ENCODE data around the gene LARP4B. TPM values are rescaled to one million over a fixed set of nuclear protein-coding genes. Genes with fewer than 3 reads are reported as not detected.
"Not testable (repeated sequence)": the region's sequence is repeated elsewhere in the genome, so short reads cannot be mapped to it uniquely, and the experiment has no call there.

Gene LARP4B
- total RNA-seq, 1 donor from 2014 or later = 137 TPM

DNA sequence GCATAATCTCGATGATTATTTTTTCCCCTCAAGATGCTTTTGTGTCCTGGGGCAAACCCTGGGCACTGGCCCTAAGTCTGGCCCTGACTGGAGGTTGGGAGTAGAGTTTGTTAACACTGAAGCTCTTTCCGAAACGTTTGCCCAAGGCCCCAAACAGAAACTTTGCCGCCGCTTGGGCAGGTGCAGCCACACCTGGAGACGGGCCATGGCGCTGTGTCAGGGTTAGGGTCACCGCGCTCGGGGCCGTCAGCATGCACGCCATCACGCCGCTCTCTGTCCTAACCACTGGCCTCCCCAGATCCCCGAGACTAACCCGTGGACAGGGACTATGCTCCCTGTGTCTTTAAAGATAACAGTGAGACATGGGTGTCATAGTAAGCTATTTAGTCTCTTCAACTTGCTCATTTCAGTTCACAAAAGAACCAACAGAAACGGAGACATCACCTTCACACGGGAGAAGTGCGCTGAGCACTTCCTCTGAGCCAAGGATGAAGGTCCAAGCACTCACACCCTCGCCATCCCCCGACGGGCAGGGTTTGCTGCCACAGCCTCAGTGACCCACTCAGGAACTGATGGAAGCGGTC is 156.8 kb downstream of the LARP4B start:
- DNase-seq (ENCODE audit: low spot score) = no peak
- Mint-ChIP-seq H3K9me3 (no peaks in the 10 kb centered on the region), H3K27ac (no peak overlapping the region), H3K4me1 (ENCODE audit: low read depth) (no peaks in the 10 kb centered on the region), H3K4me3 (ENCODE audit: low read depth) (no peak overlapping the region), H3K36me3 (ENCODE audit: low read depth) (no peaks in the 10 kb centered on the region), H3K27me3 (ENCODE audit: low read depth) (no peaks in the 10 kb centered on the region)
- intact Hi-C loops (cut with micrococcal nuclease) = no loop called here

DNA sequence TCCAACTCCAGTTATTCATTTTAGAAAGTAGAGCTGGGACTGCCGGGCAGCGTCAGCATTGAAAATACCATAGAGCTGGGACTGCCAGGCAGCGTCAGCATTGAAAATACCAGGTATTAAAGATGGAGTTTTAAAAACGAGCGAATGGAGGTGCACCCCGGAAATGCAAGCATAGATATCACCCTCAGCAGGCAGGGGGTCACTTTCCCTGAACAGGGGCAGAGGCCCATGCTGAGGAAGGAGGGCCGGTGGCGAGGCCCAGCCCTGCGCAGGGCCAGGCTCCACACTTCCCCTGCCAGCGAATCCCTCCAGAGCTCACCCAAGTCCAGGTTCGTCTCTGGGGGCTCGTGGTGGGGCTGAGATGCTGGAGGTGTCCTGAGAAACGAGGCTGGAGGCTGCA is 157.3 kb downstream of the LARP4B start:
- H3K9me3 Mint-ChIP-seq = no peaks in the 10 kb centered on the region
- no peaks in the 10 kb centered on the region for H3K4me1 Mint-ChIP-seq (ENCODE audit: low read depth)
- no peaks in the 10 kb centered on the region for H3K36me3 Mint-ChIP-seq (ENCODE audit: low read depth)
- DNase-seq (ENCODE audit: low spot score) = no peak
- no peak overlapping the region for H3K4me3 Mint-ChIP-seq (ENCODE audit: low read depth)
- H3K27me3 Mint-ChIP-seq (ENCODE audit: low read depth) = no peaks in the 10 kb centered on the region
- no peak overlapping the region for H3K27ac Mint-ChIP-seq
- intact Hi-C loops (cut with micrococcal nuclease) = no loop called here

DNA sequence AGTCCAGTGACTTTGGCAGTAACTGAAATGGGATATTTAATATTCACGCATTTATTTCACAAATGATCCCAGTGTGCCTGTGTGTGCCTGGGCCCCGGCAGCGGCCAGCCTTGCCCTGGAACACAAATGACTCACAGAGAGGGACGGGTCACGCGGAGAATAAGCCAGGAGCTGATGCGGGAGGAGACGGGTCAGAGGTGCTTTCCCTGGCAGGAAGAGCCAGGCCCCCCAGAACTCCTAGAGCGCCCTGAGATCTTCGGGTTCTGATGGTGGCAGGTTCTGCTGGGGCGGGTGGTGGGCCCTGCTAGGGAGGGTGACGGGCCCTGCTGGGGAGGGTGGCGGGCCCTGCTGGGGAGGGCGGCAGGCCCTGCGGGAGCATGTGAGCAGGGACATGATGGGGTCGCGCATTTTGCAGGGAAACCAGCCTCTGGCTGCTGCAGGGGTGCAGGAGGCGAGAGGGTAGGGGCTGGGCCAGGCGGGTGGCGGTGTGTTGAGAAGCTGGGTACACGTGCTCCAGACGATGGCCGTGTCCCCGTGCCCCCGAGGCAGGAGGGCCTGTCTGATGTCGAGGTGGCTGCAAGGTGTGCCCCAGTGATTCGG is 157.8 kb downstream of the LARP4B start:
- H3K4me1 Mint-ChIP-seq (ENCODE audit: low read depth) = no peaks in the 10 kb centered on the region
- H3K36me3 Mint-ChIP-seq (ENCODE audit: low read depth) = no peaks in the 10 kb centered on the region
- no peaks in the 10 kb centered on the region for H3K27me3 Mint-ChIP-seq (ENCODE audit: low read depth)
- no peak overlapping the region for H3K4me3 Mint-ChIP-seq (ENCODE audit: low read depth)
- no peaks in the 10 kb centered on the region for H3K9me3 Mint-ChIP-seq
- no peak for DNase-seq (ENCODE audit: low spot score)
- no peak overlapping the region for H3K27ac Mint-ChIP-seq
- intact Hi-C loops (cut with micrococcal nuclease) = no loop called here

DNA sequence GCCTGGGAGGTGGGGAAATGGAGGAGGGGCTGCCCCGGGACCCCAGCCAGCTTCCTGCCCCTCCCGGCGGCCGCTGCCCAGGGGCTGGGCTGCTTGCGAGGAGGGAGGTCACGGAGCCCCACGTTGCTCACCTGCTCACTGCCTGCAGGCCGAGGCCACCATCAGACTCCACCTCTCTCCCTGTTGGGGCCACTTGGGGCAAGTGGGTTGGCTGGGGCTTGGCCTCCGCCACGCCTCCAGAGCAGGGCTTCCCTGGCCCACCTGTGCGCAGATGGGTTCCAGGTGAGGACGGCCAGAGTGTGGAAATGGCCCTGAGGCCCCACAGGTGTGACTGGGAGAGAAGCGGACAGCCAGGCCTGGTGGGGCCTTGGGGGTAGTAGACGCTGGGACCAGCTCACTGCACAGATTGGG is 159.3 kb downstream of the LARP4B start:
- no peaks in the 10 kb centered on the region for H3K9me3 Mint-ChIP-seq
- H3K27me3 Mint-ChIP-seq (ENCODE audit: low read depth) = no peaks in the 10 kb centered on the region
- H3K4me1 Mint-ChIP-seq (ENCODE audit: low read depth) = no peaks in the 10 kb centered on the region
- H3K4me3 Mint-ChIP-seq (ENCODE audit: low read depth) = no peak overlapping the region
- H3K36me3 Mint-ChIP-seq (ENCODE audit: low read depth) = no peaks in the 10 kb centered on the region
- intact Hi-C loops (cut with micrococcal nuclease) = no loop called here
- DNase-seq (ENCODE audit: low spot score) = no peak
- no peak overlapping the region for H3K27ac Mint-ChIP-seq

DNA sequence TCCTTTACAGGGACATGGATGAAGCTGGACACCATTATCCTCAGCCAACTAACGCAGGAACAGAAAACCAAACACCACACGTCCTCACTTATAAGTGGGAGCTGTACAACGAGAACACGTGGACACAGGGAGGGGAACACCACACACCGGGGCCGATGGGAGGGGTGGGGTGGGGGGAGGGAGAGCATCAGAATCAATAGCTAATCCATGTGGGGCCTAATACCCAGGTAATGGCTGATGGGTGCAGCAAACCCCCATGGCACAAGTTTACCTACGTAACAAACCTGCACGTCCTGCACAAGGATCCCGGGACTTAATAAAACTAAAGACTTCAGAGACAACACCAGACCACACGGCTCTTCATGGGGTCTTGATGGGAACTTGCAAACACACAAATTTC is 159.9 kb downstream of the LARP4B start:
- H3K4me1 Mint-ChIP-seq (ENCODE audit: low read depth) = no peaks in the 10 kb centered on the region
- no peak overlapping the region for H3K27ac Mint-ChIP-seq
- intact Hi-C loops (cut with micrococcal nuclease) = no loop called here
- H3K36me3 Mint-ChIP-seq (ENCODE audit: low read depth) = no peaks in the 10 kb centered on the region
- no peak overlapping the region for H3K4me3 Mint-ChIP-seq (ENCODE audit: low read depth)
- no peaks in the 10 kb centered on the region for H3K27me3 Mint-ChIP-seq (ENCODE audit: low read depth)
- no peaks in the 10 kb centered on the region for H3K9me3 Mint-ChIP-seq
- DNase-seq (ENCODE audit: low spot score) = no peak

DNA sequence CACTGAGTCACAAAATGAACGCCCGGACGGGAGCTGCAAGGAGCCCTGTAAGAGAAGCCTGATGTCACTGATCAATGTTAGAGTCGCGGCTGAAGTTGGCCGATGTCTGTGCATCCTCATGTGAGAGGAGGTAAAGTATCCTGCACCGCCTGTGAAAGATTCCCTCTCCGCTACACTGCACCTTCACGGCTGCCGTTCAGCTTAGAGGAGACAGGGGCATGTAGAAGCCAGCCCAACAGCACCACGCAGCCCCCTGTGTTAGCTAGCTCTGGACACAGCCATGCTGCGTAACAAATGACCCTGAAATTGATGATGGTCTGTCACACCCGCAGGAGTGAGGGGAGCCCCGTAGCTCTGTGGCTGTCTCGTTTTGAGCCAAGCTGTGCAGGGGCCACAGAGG is 160.5 kb downstream of the LARP4B start:
- DNase-seq (ENCODE audit: low spot score) = no peak
- intact Hi-C loops (cut with micrococcal nuclease) = no loop called here
- Mint-ChIP-seq H3K27me3 (ENCODE audit: low read depth) (no peaks in the 10 kb centered on the region), H3K4me1 (ENCODE audit: low read depth) (no peaks in the 10 kb centered on the region), H3K36me3 (ENCODE audit: low read depth) (no peaks in the 10 kb centered on the region), H3K9me3 (no peaks in the 10 kb centered on the region), H3K27ac (no peak overlapping the region), H3K4me3 (ENCODE audit: low read depth) (no peak overlapping the region)

DNA sequence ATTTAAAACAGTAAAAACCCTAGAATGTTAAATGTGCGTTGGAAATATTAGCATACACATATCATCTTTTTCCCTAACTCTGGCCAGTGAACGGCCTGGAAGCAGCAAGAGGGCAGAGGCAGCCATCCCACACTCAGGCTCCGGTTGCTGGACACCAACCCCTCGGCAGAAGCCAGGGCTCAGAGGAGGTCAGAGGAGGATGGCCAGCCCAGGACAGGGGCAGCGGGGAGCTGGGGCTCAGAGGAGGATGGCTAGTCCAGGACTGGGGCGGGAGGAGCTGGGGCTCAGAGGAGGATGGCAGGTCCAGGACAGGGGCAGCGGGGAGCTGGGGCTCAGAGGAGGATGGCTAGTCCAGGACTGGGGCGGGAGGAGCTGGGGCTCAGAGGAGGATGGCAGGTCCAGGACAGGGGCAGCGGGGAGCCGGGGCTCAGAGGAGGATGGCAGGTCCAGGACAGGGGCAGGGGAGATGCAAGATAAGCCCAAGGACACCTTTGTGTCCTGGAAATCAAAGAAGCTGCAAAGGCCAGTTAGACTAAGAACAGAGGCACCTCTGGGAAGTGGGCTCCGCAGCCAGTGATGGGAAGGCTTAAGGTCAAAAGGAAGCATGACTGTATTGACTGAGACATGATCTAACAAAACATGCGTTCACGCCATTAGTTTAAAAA is 161.3 kb downstream of the LARP4B start:
- DNase-seq (ENCODE audit: low spot score); H3K36me3 Mint-ChIP-seq (ENCODE audit: low read depth); H3K4me1 Mint-ChIP-seq (ENCODE audit: low read depth); intact Hi-C loops (cut with micrococcal nuclease); H3K27me3 Mint-ChIP-seq (ENCODE audit: low read depth); H3K9me3 Mint-ChIP-seq; H3K27ac Mint-ChIP-seq; H3K4me3 Mint-ChIP-seq (ENCODE audit: low read depth): not testable (repeated sequence)

DNA sequence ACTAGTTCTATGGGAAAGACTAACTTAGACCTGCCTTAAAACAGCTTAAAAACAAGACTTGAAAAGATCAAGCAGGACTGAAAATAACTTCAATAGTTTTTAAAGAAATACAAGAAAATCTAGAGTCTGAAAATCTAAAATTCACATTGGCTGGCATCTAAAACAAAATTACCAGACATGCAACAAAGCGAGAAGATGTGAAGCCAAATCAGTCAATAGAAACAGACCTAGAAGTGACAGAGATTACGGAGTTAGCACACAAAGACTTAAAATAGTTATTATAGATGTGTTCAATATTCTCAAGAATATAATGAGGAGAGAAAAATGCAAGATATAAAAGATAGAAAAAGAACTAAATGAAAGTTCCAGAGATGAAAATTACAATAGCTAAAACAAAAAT is 163.7 kb downstream of the LARP4B start:
- Mint-ChIP-seq H3K36me3 (ENCODE audit: low read depth) (no peaks in the 10 kb centered on the region), H3K4me3 (ENCODE audit: low read depth) (no peak overlapping the region), H3K9me3 (peaks cover 7% of the 10 kb centered on the region), H3K4me1 (ENCODE audit: low read depth) (no peaks in the 10 kb centered on the region), H3K27ac (no peak overlapping the region), H3K27me3 (ENCODE audit: low read depth) (peaks cover 6% of the 10 kb centered on the region)
- intact Hi-C loops (cut with micrococcal nuclease) = no loop called here
- no peak for DNase-seq (ENCODE audit: low spot score)

DNA sequence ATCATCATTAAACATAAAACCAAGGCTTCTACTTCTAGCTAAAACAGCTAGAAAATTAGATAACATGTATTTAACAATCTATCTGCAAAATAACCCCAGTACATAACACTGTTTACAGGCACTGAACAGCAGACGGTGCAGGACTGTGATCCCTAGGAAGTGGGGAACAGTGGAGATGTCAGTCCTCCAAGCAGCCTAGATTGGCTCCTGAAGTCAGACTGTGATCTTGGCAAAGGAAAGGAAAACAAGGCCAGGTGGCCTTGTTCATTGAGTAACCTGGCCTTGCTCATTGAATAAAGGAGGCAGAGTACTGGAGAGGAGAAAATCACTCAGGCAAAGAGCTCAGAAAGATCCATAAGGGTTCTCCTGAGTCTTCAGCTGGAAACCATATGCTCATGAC is 164.3 kb downstream of the LARP4B start:
- Mint-ChIP-seq H3K36me3 (ENCODE audit: low read depth) (no peaks in the 10 kb centered on the region), H3K4me1 (ENCODE audit: low read depth) (no peaks in the 10 kb centered on the region), H3K27me3 (ENCODE audit: low read depth) (peaks cover 11% of the 10 kb centered on the region), H3K9me3 (peaks cover 13% of the 10 kb centered on the region), H3K27ac (no peak overlapping the region), H3K4me3 (ENCODE audit: low read depth) (no peak overlapping the region)
- DNase-seq (ENCODE audit: low spot score) = no peak
- intact Hi-C loops (cut with micrococcal nuclease) = no loop called here

DNA sequence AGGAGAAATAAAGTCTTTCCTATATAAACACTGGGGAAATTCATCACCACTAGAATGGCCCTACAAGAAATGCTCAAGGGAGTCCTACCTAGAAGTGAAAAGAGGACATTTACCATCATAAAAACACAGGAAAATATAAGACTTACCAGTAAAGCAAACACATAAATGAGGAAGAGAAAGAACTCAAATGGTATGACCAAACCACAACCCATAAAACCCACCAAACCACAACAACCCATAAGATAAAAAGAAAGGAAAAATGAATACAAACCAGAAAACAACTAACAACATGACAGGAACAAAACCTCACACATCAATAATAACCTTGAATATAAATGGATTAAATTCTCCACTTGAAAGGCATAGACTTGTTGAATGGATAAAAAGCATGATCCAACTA is 170.1 kb downstream of the LARP4B start:
- peaks cover 37% of the 10 kb centered on the region for H3K9me3 Mint-ChIP-seq
- H3K4me1 Mint-ChIP-seq (ENCODE audit: low read depth) = no peaks in the 10 kb centered on the region
- H3K27me3 Mint-ChIP-seq (ENCODE audit: low read depth) = peaks cover 11% of the 10 kb centered on the region
- intact Hi-C loops (cut with micrococcal nuclease) = no loop called here
- no peaks in the 10 kb centered on the region for H3K36me3 Mint-ChIP-seq (ENCODE audit: low read depth)
- DNase-seq (ENCODE audit: low spot score) = no peak
- no peak overlapping the region for H3K27ac Mint-ChIP-seq
- no peak overlapping the region for H3K4me3 Mint-ChIP-seq (ENCODE audit: low read depth)

DNA sequence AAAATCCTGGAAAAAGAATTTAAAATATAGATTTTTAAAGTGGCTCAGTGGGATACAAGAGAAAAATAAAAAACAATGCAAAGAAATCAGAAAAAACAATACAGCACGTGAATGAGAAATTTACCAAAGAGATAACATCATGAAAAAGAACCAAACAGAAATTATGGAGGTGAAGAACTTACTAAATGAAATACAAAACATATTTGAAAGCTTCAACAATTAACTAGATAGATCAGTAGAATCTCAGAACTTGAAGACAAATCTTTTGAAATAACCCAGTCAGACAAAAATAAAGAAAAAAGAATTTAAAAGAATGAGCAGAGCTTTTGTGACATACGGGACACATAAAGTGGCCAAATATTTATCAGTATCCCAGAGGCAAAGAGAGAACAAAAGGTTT is 170.9 kb downstream of the LARP4B start:
- Mint-ChIP-seq H3K4me3 (ENCODE audit: low read depth) (no peak overlapping the region), H3K9me3 (peaks cover 38% of the 10 kb centered on the region), H3K27ac (no peak overlapping the region), H3K27me3 (ENCODE audit: low read depth) (peaks cover 11% of the 10 kb centered on the region), H3K36me3 (ENCODE audit: low read depth) (no peaks in the 10 kb centered on the region), H3K4me1 (ENCODE audit: low read depth) (no peaks in the 10 kb centered on the region)
- no peak for DNase-seq (ENCODE audit: low spot score)
- intact Hi-C loops (cut with micrococcal nuclease) = no loop called here

DNA sequence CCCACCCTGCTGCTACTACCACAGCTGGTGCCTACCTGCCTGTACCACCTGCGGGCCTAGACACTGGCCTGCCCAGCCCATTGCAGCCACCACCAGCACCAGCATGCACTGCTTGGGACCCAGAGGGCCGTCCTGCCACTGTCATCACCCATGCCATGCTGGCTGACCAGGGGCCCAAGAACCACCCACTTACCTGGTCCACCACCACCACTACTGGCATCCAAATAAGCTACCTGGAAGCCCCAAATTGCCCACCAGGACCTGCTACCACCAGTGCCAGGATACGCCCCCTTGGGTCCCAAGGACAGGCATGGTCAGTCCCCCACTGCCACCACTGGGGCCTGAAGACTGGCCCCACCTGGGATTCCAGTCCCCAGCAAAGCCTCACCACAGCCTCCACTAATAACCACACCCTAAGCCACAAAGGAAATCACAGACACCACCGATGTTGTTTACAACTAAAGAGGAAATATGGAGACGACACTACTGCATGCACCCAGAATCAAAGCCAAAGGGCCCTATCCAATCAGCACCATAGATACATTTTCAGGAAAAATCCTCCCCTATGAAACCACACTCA is 171.5 kb downstream of the LARP4B start:
- intact Hi-C loops (cut with micrococcal nuclease) = no loop called here
- Mint-ChIP-seq H3K27ac (no peak overlapping the region), H3K27me3 (ENCODE audit: low read depth) (peaks cover 11% of the 10 kb centered on the region), H3K4me1 (ENCODE audit: low read depth) (no peaks in the 10 kb centered on the region), H3K4me3 (ENCODE audit: low read depth) (no peak overlapping the region), H3K36me3 (ENCODE audit: low read depth) (no peaks in the 10 kb centered on the region), H3K9me3 (peaks cover 44% of the 10 kb centered on the region)
- no peak for DNase-seq (ENCODE audit: low spot score)
